Epithelial cell of esophagus (primary cell): Measurements from ENCODE around the gene KRT32.

Experiments used
- DNase-seq: peaks from one replicate; pipeline ENCODE4 v3.0.0; 2010; ENCODE audit warnings: low read depth
- H3K4me3 ChIP-seq: 2 replicates; pipeline ENCODE4 v1.5.1; 2011; ENCODE audit warnings: mild to moderate bottlenecking, low read length, control low read depth
- CTCF ChIP-seq: IDR thresholded peaks from 2 replicates; pipeline ENCODE4 v1.5.1; 2011; ENCODE audit warnings: low read depth, mild to moderate bottlenecking, low read length, control low read depth, inconsistent platforms; ENCODE audit not compliant: insufficient read depth; ENCODE audit errors: missing control alignments

The KRT32 gene

DNA sequence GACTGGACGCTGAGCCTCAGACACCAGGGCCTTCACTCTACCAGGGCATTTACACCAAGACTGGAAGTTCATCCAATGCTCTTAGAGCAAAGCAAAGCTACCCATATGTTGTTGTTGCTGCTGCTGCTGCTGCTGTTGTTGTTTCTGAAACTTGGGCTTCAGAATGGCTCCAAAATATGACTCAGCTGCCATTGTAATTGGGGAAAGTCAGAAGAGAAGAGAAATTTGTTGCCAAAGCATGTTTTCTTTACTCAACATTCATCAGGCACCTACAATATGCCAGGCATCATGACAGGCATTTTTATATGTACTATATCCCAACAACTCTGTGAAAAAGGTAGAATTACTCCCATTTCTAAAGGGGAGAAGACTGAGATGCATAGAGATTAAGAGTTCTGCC lies 11.9 kb downstream of the KRT32 start:
- peak; percentile 26 for DNase-seq
- no peak overlapping the region for H3K4me3 ChIP-seq
- no peak for TF ChIP-seq CTCF

DNA sequence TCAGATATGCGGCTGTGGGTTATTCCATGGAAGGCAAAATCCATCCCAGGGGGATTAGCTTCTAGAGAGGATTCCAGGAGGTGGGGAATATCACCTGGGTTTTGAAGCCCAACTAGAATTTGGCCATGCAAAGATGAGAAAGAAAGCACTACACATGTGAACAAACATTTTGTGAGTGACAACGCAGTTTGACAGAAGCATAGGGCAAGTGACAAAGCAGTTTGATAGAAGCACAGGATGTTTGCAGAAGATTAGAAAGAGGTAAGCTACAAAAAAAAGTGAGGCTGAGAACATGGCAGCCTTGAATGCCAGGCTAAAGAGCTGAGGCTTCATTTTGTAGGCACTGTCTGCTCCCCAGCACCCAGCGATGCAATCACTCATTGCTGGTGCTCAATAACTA lies 14.1 kb downstream of the KRT32 start:
- H3K4me3 ChIP-seq = no peak overlapping the region
- TF ChIP-seq CTCF = no peak
- no peak for DNase-seq

DNA sequence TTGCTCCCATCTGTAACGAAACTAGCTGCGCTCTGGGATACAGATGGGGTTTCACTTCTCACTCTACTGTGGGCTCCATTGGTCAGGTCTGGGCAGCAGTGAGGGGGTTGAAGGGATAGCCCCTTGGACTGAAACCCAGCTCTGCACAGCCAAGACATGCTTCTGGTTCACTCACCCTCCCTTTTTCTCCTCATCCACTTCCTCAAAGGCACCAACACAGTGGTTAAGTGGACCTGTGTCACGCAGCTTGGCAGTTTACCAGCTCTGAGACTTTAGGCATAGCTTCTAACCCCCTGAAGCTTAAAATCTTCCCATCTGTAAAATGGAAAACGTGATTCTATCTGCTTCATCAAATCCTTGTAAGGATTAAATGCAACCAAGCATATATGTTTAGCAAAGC lies 14.9 kb downstream of the KRT32 start:
- TF ChIP-seq CTCF = no peak
- no peak overlapping the region for H3K4me3 ChIP-seq
- DNase-seq = no peak

- no peak for TF ChIP-seq CTCF
- DNase-seq = no peak
- no peak overlapping the region for H3K4me3 ChIP-seq
Measured at GRCh38 chr17:41451154-41451728, 15.9 kb downstream of the KRT32 start.

GRCh38 chr17:41449008-41449407 lies 18.2 kb downstream of the KRT32 start:
- no peak for TF ChIP-seq CTCF
- no peak overlapping the region for H3K4me3 ChIP-seq
- DNase-seq = no peak

DNA sequence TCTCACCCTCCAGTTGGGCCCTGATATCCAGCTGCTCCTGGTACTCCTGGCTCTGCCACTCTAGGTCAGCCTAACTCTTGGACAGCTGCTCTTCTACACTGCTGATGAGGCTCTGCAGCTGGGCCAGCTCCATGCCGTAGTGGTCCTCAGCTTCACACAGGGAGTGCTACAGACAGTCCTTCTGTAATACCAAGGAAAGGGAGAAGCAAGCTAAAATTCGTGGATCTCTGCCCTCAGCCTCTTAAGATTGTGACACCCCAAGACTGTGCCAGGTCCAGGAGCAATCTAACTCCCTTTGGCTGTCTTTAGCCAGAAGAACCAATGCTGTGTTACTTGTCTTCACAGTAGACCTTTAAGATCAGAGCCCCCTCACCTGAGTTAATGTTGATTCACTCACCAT lies 18.7 kb downstream of the KRT32 start:
- TF ChIP-seq CTCF = no peak
- DNase-seq = no peak

GRCh38 chr17:41446806-41447205 lies 20.4 kb downstream of the KRT32 start:
- no peak overlapping the region for H3K4me3 ChIP-seq
- TF ChIP-seq CTCF = no peak
- DNase-seq = peak; percentile 12

More for the DNA sequence above, 18.7 kb downstream of the KRT32 start:
- no peak overlapping the region for H3K4me3 ChIP-seq
